ENCODE results near the gene FBN1.

FBN1 gene

DNA sequence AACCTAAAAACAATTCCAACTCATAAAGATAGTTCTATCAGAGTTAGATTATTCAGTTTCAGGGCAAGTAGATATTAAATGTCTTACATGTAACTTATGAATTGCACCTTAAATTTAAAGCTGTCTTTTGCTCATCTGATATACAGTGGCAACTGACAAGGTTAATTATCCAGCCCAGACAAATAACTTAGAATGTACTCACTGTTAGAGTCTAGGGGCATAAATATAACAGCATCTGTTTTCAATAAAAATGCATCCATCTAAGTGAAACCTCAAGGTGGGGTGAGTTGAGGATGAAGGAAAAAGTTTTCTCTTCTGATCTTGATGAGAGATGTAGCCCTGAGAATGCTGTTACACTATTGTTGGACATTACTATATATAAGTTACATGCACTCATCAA, 112.6 kb downstream of the FBN1 start:
- Histone ChIP-seq H3K4me3 (no peak overlapping the region), H3K36me3 (ENCODE audit: insufficient read depth, low read length) (no peaks in the 10 kb centered on the region), H3K9me3 (ENCODE audit: low read depth, low read length) (no peaks in the 10 kb centered on the region), H3K9ac (ENCODE audit: insufficient read length) (no peak overlapping the region), H3K27ac (no peak overlapping the region)
- no peak for DNase-seq (ENCODE audit: low read depth, low spot score)
- TF ChIP-seq POLR2AphosphoS5 (IDR thresholded peaks at IDR 0.05; ENCODE audit: borderline replicate concordance, low read depth, low read length) (no peak), EZH2 (IDR thresholded peaks at IDR 0.05) (no peak), FOXP2 (optimal IDR thresholded peaks at IDR 0.05; ENCODE audit: control extremely low read depth, extremely low read length, insufficient read depth) (no peak)

DNA sequence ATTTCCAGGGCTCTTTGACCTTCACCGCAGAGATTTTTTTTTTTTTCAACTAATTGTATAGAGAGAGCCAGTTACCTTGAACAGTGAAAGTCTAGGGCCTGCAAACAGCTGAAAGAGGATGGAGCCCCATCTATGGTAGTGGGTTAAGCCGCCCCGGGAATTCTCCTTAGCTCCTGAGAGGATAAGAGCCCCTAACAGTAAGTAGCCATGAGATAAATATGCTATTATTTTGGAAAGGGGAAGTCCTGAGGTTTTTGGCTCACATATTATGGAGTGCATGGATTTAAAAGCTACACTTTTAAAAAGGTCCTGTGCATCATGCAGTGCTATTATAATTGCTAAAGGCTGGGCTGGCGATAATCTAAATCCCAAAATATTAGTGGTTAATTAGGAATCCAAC, 115.0 kb downstream of the FBN1 start:
- H3K36me3 ChIP-seq (ENCODE audit: insufficient read depth, low read length): no peaks in the 10 kb centered on the region
- TF ChIP-seq EZH2 (IDR thresholded peaks at IDR 0.05) (no peak), POLR2AphosphoS5 (IDR thresholded peaks at IDR 0.05; ENCODE audit: borderline replicate concordance, low read depth, low read length) (no peak), FOXP2 (optimal IDR thresholded peaks at IDR 0.05; ENCODE audit: control extremely low read depth, extremely low read length, insufficient read depth) (no peak)
- H3K9me3 ChIP-seq (ENCODE audit: low read depth, low read length): no peaks in the 10 kb centered on the region
- no peak overlapping the region for H3K4me3 ChIP-seq
- DNase-seq (ENCODE audit: low read depth, low spot score): no peak
- no peak overlapping the region for H3K27ac ChIP-seq
- H3K9ac ChIP-seq (ENCODE audit: insufficient read length): no peak overlapping the region

DNA sequence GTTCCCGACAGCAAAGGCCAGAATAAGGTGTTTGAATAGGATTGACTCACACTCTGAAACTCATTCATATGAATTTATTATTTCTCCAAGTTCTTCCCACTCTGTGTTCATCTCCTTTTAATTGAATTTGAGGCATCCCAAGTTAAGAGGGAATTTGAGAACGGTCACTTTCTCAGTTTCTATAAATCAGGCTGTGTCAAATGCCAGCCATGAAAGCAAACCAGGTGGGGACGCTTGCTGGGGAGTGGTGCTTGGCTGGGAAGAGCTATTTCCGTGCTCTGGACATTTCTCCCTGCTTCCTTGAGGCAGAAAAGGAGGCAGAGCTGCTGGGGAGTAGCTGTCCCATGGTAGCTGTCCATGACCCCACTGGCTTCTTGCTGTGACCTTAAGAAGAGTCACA, 116.6 kb downstream of the FBN1 start:
- no peaks in the 10 kb centered on the region for H3K9me3 ChIP-seq (ENCODE audit: low read depth, low read length)
- no peaks in the 10 kb centered on the region for H3K36me3 ChIP-seq (ENCODE audit: insufficient read depth, low read length)
- H3K9ac ChIP-seq (ENCODE audit: insufficient read length): no peak overlapping the region
- DNase-seq (ENCODE audit: low read depth, low spot score): no peak
- no peak for TF ChIP-seq FOXP2 (optimal IDR thresholded peaks at IDR 0.05; ENCODE audit: control extremely low read depth, extremely low read length, insufficient read depth)
- no peak for TF ChIP-seq EZH2 (IDR thresholded peaks at IDR 0.05)
- TF ChIP-seq POLR2AphosphoS5 (IDR thresholded peaks at IDR 0.05; ENCODE audit: borderline replicate concordance, low read depth, low read length): no peak
- no peak overlapping the region for H3K4me3 ChIP-seq
- H3K27ac ChIP-seq: no peak overlapping the region

DNA sequence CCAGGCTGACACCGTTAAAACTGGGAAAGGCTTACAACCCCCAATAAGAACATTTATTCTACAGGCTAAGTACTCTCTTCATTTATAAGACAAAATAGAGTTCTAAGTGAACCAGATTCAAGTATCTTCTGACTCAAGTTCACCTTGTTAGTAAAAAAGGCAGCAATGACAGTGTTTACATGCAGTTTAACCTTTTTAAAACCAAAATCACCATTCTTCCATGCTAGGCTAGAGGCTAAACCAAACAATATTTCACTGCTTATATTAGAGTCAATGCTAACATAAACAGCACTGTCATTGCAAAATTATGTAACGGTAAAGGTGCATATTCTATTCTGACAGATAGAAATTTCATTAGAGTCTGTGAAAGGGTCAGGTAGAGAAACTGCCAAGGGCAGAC, 118.0 kb downstream of the FBN1 start:
- Histone ChIP-seq H3K9ac (ENCODE audit: insufficient read length) (no peak overlapping the region), H3K9me3 (ENCODE audit: low read depth, low read length) (no peaks in the 10 kb centered on the region), H3K27ac (no peak overlapping the region), H3K36me3 (ENCODE audit: insufficient read depth, low read length) (no peaks in the 10 kb centered on the region), H3K4me3 (no peak overlapping the region)
- TF ChIP-seq FOXP2 (optimal IDR thresholded peaks at IDR 0.05; ENCODE audit: control extremely low read depth, extremely low read length, insufficient read depth): no peak
- no peak for TF ChIP-seq EZH2 (IDR thresholded peaks at IDR 0.05)
- no peak for TF ChIP-seq POLR2AphosphoS5 (IDR thresholded peaks at IDR 0.05; ENCODE audit: borderline replicate concordance, low read depth, low read length)
- DNase-seq (ENCODE audit: low read depth, low spot score): no peak

DNA sequence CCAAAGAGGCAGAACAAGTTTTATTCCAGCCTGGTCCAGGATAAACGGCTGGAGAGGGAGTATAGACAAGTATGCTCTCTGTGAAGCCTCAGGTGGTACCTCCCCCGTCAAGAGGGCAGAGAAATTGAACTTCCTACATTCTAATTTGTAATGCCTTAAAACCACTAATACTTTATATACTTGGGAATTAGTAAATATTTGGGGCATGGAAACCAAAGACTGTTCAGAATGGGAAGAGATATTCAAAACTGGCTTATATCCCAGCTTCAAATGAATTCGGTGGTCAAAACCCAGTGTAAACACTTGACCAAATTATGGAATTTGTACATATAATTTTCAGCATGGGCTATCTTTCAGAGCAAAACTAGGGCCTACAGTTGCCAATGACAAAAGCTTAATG, 122.6 kb downstream of the FBN1 start:
- no peak overlapping the region for H3K4me3 ChIP-seq
- no peak overlapping the region for H3K9ac ChIP-seq (ENCODE audit: insufficient read length)
- DNase-seq (ENCODE audit: low read depth, low spot score): no peak
- H3K9me3 ChIP-seq (ENCODE audit: low read depth, low read length): no peaks in the 10 kb centered on the region
- TF ChIP-seq EZH2 (IDR thresholded peaks at IDR 0.05): no peak
- H3K36me3 ChIP-seq (ENCODE audit: insufficient read depth, low read length): no peaks in the 10 kb centered on the region
- H3K27ac ChIP-seq: no peak overlapping the region

DNA sequence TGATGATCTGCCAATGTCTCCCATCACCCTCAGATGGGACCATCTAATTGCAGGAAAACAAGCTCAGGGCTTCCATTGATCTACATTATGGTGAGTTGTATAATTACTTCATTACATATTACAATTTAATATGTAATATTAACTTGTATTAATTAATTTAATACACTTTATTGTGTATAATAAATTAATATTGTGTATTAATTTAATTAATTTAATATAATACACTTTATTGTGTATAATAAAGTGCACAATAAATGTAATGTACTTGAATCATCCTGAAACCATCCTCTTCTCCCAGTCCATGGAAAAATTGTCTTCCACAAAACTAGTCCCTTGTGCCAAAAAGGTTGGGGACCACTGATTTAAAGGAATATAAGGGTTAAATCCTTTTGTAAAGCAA, 123.4 kb downstream of the FBN1 start:
- Histone ChIP-seq H3K9ac (ENCODE audit: insufficient read length) (no peak overlapping the region), H3K36me3 (ENCODE audit: insufficient read depth, low read length) (no peaks in the 10 kb centered on the region), H3K9me3 (ENCODE audit: low read depth, low read length) (no peaks in the 10 kb centered on the region), H3K4me3 (no peak overlapping the region), H3K27ac (no peak overlapping the region)
- TF ChIP-seq EZH2 (IDR thresholded peaks at IDR 0.05): no peak
- TF ChIP-seq POLR2AphosphoS5 (IDR thresholded peaks at IDR 0.05; ENCODE audit: borderline replicate concordance, low read depth, low read length): no peak
- TF ChIP-seq FOXP2 (optimal IDR thresholded peaks at IDR 0.05; ENCODE audit: control extremely low read depth, extremely low read length, insufficient read depth): no peak
- no peak for DNase-seq (ENCODE audit: low read depth, low spot score)

DNA sequence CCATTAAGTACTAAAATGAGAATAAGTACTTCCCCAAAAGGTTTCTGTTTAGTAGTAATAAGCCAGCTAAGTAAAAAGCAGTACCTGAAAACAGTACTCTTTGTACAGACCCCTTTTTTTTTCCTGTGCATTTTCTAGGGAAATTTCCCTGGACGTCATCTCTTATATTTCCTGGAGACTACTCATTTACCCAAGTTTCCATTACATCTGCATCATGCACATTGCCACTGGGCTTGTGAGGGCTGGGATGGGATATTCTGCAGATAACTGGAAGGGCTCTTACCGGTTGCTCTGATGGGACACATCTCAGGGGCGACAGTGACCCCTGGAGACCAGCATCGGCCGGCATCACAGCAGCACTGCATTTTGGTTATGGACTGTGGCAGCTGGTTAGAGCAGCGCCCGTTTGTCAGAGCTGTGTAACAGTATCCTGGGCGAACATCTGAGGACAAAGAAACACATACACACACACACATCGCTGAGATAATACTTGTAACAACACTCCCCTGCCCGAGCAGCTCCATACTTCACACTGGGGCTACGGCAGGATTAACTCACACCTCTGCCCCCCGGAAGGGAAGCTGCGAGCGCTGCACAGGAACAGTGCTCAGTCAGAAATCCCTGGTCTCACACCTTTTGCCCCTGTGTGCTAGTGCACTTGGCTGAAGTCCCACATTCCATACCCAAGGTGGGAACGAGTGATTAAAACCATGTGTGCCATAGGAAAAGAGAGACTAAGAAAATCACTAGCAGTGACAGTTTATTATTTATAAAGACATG, 124.9 kb downstream of the FBN1 start:
- Histone ChIP-seq H3K36me3 (ENCODE audit: insufficient read depth, low read length) (no peaks in the 10 kb centered on the region), H3K27ac (no peak overlapping the region)

DNA sequence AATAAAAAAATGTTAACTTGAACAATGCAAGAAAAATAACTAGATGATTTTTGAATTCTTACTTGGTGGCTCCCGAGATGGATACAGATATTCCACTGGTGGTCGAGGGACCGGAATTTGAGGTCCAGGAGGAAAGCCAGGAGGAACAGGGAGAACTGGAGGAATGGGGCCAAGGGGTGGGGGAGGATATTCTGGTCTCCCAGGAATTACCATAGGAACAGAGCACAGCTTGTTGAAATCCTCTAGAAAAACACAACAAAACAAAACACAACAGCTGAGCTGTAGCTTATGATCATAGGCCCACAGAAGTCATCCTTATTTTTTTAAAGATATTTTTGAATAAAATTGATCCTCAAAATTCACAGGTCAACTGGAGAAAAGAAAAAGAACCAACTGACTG, 129.4 kb downstream of the FBN1 start:
- no peaks in the 10 kb centered on the region for H3K36me3 ChIP-seq (ENCODE audit: insufficient read depth, low read length)
- no peak for DNase-seq (ENCODE audit: low read depth, low spot score)
- no peak for TF ChIP-seq POLR2AphosphoS5 (IDR thresholded peaks at IDR 0.05; ENCODE audit: borderline replicate concordance, low read depth, low read length)
- no peak for TF ChIP-seq FOXP2 (optimal IDR thresholded peaks at IDR 0.05; ENCODE audit: control extremely low read depth, extremely low read length, insufficient read depth)
- no peak for TF ChIP-seq EZH2 (IDR thresholded peaks at IDR 0.05)
- H3K9ac ChIP-seq (ENCODE audit: insufficient read length): no peak overlapping the region
- H3K9me3 ChIP-seq (ENCODE audit: low read depth, low read length): no peaks in the 10 kb centered on the region
- no peak overlapping the region for H3K4me3 ChIP-seq
- H3K27ac ChIP-seq: no peak overlapping the region

More for the DNA sequence above, 124.9 kb downstream of the FBN1 start:
- Histone ChIP-seq H3K4me3 (no peak overlapping the region), H3K9me3 (ENCODE audit: low read depth, low read length) (no peaks in the 10 kb centered on the region), H3K9ac (ENCODE audit: insufficient read length) (no peak overlapping the region)
- no peak for DNase-seq (ENCODE audit: low read depth, low spot score)
- TF ChIP-seq EZH2 (IDR thresholded peaks at IDR 0.05): no peak
- TF ChIP-seq POLR2AphosphoS5 (IDR thresholded peaks at IDR 0.05; ENCODE audit: borderline replicate concordance, low read depth, low read length): no peak
- no peak for TF ChIP-seq FOXP2 (optimal IDR thresholded peaks at IDR 0.05; ENCODE audit: control extremely low read depth, extremely low read length, insufficient read depth)

DNA sequence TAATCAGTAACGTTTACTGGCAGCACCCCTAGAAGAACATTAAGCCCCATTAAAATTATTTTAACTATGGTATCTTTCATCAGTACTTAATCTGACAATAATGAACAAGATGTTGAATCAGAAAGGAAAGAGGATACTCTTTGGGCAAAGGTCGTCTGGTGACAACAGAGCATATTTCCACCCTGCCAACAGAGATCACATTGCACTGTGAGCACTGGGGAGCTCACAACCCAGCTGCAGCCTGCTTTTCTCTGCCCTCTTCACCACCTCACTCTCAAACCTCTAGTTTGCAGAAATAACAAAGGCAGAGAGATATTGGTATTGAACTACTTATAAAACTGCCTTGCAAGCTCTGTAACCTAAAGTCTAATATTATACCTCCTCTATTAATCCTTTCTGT, 130.0 kb downstream of the FBN1 start:
- DNase-seq (ENCODE audit: low read depth, low spot score): no peak
- Histone ChIP-seq H3K9ac (ENCODE audit: insufficient read length) (no peak overlapping the region), H3K9me3 (ENCODE audit: low read depth, low read length) (no peaks in the 10 kb centered on the region), H3K4me3 (no peak overlapping the region), H3K36me3 (ENCODE audit: insufficient read depth, low read length) (no peaks in the 10 kb centered on the region), H3K27ac (no peak overlapping the region)
- TF ChIP-seq POLR2AphosphoS5 (IDR thresholded peaks at IDR 0.05; ENCODE audit: borderline replicate concordance, low read depth, low read length): no peak
- no peak for TF ChIP-seq EZH2 (IDR thresholded peaks at IDR 0.05)
- no peak for TF ChIP-seq FOXP2 (optimal IDR thresholded peaks at IDR 0.05; ENCODE audit: control extremely low read depth, extremely low read length, insufficient read depth)
